Measurements from ENCODE around the gene MRM1. TPM values are rescaled to one million over a fixed set of nuclear protein-coding genes. Genes with fewer than 3 reads are reported as not detected.

Gene MRM1
- total and polyA plus RNA-seq, 7 donors, result 2.8 to 15.0 (median 5.3) TPM

DNA sequence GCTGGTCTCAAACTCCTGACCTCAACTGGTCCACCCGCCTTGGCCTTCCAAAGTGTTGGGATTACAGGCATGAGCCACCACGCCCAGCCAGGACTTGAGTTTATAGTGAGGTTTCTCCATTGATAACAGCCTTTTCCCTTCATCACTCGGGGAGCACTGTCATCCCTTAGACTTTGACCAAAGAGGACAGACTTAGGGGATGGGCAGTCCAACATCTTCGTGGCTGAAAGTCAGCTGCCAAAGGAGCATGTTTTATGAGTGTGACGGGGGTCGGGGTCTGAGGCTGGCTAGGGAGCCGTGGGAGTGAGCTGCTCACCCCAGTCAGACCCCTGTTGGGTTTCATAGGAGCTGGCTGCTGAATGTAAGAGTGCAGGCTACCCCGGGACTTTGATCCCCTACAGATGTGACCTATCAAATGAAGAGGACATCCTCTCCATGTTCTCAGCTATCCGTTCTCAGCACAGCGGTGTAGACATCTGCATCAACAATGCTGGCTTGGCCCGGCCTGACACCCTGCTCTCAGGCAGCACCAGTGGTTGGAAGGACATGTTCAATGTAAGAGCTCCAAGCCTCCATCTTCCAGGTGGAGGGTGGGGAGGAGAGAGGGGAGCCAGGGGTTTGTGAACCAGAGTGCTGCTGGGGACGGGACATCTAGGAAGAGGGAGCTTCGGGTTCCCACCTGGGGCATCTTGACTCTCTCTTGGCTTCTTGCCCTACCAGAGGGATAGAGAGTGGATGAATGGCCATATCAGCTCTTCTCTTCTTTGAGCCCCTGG is 6.6 kb upstream of the MRM1 start:
- no peak for DNase-seq
- Histone ChIP-seq H3K36me3 (peaks cover 0 to 12% (median 0%) of the 10 kb centered on the region in 4 donors), H3K9me3 (no peaks in the 10 kb centered on the region), H3K4me3 (no peak overlapping the region), H3K4me1 (peaks cover 0 to 20% (median 16%) of the 10 kb centered on the region in 4 donors), H3K27me3 (no peaks in the 10 kb centered on the region), H3K27ac (no peak overlapping the region)
- TF ChIP-seq, protein P1, sequence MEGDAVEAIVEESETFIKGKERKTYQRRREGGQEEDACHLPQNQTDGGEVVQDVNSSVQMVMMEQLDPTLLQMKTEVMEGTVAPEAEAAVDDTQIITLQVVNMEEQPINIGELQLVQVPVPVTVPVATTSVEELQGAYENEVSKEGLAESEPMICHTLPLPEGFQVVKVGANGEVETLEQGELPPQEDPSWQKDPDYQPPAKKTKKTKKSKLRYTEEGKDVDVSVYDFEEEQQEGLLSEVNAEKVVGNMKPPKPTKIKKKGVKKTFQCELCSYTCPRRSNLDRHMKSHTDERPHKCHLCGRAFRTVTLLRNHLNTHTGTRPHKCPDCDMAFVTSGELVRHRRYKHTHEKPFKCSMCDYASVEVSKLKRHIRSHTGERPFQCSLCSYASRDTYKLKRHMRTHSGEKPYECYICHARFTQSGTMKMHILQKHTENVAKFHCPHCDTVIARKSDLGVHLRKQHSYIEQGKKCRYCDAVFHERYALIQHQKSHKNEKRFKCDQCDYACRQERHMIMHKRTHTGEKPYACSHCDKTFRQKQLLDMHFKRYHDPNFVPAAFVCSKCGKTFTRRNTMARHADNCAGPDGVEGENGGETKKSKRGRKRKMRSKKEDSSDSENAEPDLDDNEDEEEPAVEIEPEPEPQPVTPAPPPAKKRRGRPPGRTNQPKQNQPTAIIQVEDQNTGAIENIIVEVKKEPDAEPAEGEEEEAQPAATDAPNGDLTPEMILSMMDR (IDR thresholded peaks at IDR 0.05), result no peak
- TF ChIP-seq EP300 (IDR thresholded peaks at IDR 0.05) (no peak), POLR2AphosphoS5 (IDR thresholded peaks at IDR 0.05) (no peak), POLR2A (IDR thresholded peaks at IDR 0.05) (no peak)
- WGBS, 2 donors, result 77 to 87% methylated on average over 13 of the region's 13 CpGs
- intact Hi-C loops (cut with DNase I), result loop anchor here (10.0 kb wide), 1 partner anchor 110 kb away; the partner anchor contains the start of gene ZNHIT3

DNA sequence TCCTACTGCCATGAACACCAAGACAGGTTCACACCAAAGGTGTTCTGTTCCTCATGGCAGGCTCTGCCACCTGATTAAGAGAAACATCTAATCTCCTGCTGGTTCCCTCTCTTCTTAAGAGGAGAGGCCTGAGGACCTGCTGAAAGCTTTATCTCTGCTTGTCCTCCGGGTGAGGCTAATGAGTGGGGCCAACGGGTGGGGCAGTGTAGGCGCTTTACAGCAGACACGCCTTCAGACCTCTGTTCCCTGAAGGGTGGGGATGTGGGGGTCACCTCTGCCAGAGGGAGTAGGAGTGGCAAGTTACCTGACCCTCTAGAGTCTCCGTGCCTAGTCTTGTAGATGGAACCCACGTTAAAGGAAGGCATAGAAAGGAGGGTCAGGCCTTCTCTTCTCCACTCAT is 4.2 kb upstream of the MRM1 start:
- intact Hi-C loops (cut with DNase I), result loop anchor here (10.0 kb wide), 1 partner anchor 112 kb away; the partner anchor contains the start of gene ZNHIT3
- Histone ChIP-seq H3K4me1 (peaks cover 0 to 24% (median 18%) of the 10 kb centered on the region in 4 donors), H3K27ac (no peak overlapping the region), H3K9me3 (no peaks in the 10 kb centered on the region), H3K4me3 (no peak overlapping the region), H3K36me3 (peaks cover 0 to 4% (median 0%) of the 10 kb centered on the region in 4 donors), H3K27me3 (no peaks in the 10 kb centered on the region)
- TF ChIP-seq EP300 (IDR thresholded peaks at IDR 0.05) (no peak), POLR2AphosphoS5 (IDR thresholded peaks at IDR 0.05) (no peak), POLR2A (IDR thresholded peaks at IDR 0.05) (no peak)
- TF ChIP-seq, protein P1 (IDR thresholded peaks at IDR 0.05), result no peak
- 19 to 76% methylated on average over 6 of the region's 6 CpGs for WGBS, 2 donors
- no peak for DNase-seq

DNA sequence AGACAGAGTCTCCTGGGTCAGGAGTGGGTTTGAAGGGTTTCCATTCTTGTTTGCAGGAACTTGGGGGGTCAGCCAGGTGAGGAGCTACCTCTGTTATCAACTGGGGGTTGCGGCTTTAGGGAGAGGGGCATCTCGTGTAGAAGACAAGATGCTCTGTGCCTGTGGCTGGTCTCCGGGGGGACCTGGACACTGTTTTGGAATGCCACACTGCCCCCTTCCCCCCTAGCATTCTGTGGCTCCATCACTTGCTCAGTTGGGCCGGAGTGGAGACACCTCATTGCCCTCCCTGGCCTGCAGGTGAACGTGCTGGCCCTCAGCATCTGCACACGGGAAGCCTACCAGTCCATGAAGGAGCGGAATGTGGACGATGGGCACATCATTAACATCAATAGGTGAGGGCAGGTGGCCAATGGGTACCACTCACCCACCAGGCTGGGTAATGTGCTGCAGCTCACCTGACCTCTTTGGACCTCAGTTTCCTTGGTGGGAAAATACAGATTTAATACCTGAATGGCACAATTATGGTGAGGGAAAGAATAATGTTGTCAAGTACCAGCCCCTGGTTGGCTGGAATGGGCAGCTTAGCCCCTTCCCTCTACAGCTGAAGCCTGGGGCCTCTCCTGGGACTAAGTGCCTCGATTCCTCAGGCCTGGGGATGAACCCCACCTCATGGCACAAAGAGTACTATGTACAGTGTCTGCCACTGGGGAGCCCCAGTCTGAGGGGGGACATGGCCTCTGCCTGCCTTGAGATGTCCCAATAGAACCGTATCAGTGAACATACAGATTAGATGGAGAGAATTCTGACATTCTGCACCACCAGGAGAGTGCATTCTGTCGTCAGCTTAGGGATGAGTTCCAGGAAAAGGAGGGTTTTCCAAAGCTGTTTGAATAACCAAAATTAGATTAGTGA is 3.3 kb upstream of the MRM1 start:
- no peaks in the 10 kb centered on the region for H3K9me3 ChIP-seq
- H3K4me1 ChIP-seq, result peaks cover 0 to 24% (median 18%) of the 10 kb centered on the region in 4 donors
- no peak overlapping the region for H3K27ac ChIP-seq
- DNase-seq, result no peak
- peaks cover 0 to 4% (median 0%) of the 10 kb centered on the region in 4 donors for H3K36me3 ChIP-seq
- no peak overlapping the region for H3K4me3 ChIP-seq
- TF ChIP-seq POLR2AphosphoS5 (IDR thresholded peaks at IDR 0.05), result no peak
- TF ChIP-seq, protein P1 (IDR thresholded peaks at IDR 0.05), result no peak
- TF ChIP-seq EP300 (IDR thresholded peaks at IDR 0.05), result no peak
- no peak for TF ChIP-seq POLR2A (IDR thresholded peaks at IDR 0.05)
- H3K27me3 ChIP-seq, result no peaks in the 10 kb centered on the region
- intact Hi-C loops (cut with DNase I), result loop anchor here (10.0 kb wide), 1 partner anchor 113 kb away; the partner anchor contains the start of gene ZNHIT3
- 92 to 93% methylated on average over 11 of the region's 11 CpGs for WGBS, 2 donors

DNA sequence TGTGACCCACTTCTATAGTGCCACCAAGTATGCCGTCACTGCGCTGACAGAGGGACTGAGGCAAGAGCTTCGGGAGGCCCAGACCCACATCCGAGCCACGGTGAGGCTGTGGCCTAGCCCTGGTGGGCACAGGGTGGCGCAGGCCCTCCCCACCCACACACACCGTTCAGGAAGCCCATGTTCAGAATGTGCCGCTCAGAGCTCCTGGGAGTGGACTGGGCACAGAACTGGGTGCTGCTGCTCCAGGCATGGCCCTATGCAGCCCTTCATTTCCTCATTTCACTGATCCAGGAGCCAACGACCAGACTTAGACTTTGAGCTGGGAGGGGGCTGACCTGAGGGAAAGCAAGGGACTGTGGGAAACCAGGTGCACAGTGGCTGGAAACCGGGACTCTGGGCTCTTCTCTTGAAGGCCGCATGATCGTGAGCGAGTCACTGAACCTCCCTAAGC is 2.4 kb upstream of the MRM1 start:
- H3K27ac ChIP-seq, result no peak overlapping the region
- no peaks in the 10 kb centered on the region for H3K9me3 ChIP-seq
- H3K27me3 ChIP-seq, result no peaks in the 10 kb centered on the region
- 36 to 80% methylated on average over 13 of the region's 13 CpGs for WGBS, 2 donors
- peaks cover 0 to 4% (median 0%) of the 10 kb centered on the region in 4 donors for H3K36me3 ChIP-seq
- DNase-seq, result no peak
- intact Hi-C loops (cut with DNase I), result loop anchor here (10.0 kb wide), 1 partner anchor 114 kb away; the partner anchor contains the start of gene ZNHIT3
- TF ChIP-seq EP300 (IDR thresholded peaks at IDR 0.05), result no peak
- TF ChIP-seq POLR2A (IDR thresholded peaks at IDR 0.05), result no peak
- TF ChIP-seq POLR2AphosphoS5 (IDR thresholded peaks at IDR 0.05), result no peak
- TF ChIP-seq, protein P1 (IDR thresholded peaks at IDR 0.05), result no peak
- H3K4me3 ChIP-seq, result no peak overlapping the region
- peaks cover 0 to 29% (median 19%) of the 10 kb centered on the region in 4 donors for H3K4me1 ChIP-seq
